Kidney (tissue), 14 donors: ENCODE measurements around the gene DCLRE1C. TPM values are rescaled to one million over a fixed set of nuclear protein-coding genes. Genes with fewer than 3 reads are reported as not detected.

ENCODE experiments used
- DNase-seq, 5 donors: peaks; one replicate each; pipeline ENCODE4 v3.0.0-alpha.2; 2013 to 2020
- FAIRE-seq: peaks from 2 replicates; lab custom pipeline; 2012; peaks lifted over from hg19 to GRCh38; lab: Jason Lieb, UNC
- H3K27ac ChIP-seq, 2 donors: one replicate each; pipeline ENCODE4 v1.7.0; 2013; ENCODE audit warnings: low read depth in 2 of 2, low read length in 2 of 2, inconsistent platforms in 1 of 2
- H3K27me3 ChIP-seq: one replicate; pipeline ENCODE4 v1.7.1; 2013; ENCODE audit warnings: low read length, inconsistent platforms; ENCODE audit not compliant: control insufficient read depth, insufficient read depth
- H3K36me3 ChIP-seq, 3 donors: one replicate each; pipeline versions ENCODE4 v1.7.0 to v1.7.1; 2013; ENCODE audit warnings: low read length in 3 of 3, control low read depth in 1 of 3, inconsistent platforms in 1 of 3; ENCODE audit not compliant: insufficient read depth in 3 of 3, control insufficient read depth in 2 of 3
- H3K4me1 ChIP-seq, 3 donors: one replicate each; pipeline versions ENCODE4 v1.7.0 to v1.7.1; 2013; ENCODE audit warnings: low read length in 3 of 3, inconsistent platforms in 1 of 3, low read depth in 1 of 3; ENCODE audit not compliant: control insufficient read depth in 2 of 3, insufficient read depth in 2 of 3
- H3K4me3 ChIP-seq, 3 donors: one replicate each; pipeline versions ENCODE4 v1.7.0 to v1.8.1; 2013; ENCODE audit warnings: low read length in 3 of 3, control low read depth in 1 of 3, inconsistent platforms in 1 of 3
- H3K9ac ChIP-seq, 3 donors: one replicate each; pipeline versions ENCODE4 v1.7.0 to v1.7.1; 2013; ENCODE audit warnings: low read length in 3 of 3, control low read depth in 1 of 3, inconsistent platforms in 1 of 3
- H3K9me3 ChIP-seq, 3 donors: one replicate each; pipeline versions ENCODE4 v1.7.0 to v1.7.1; 2013; ENCODE audit warnings: low read length in 3 of 3, control low read depth in 1 of 3, inconsistent platforms in 1 of 3; ENCODE audit not compliant: control insufficient read depth in 2 of 3, insufficient read depth in 1 of 3
- CTCF ChIP-seq: IDR thresholded peaks from 3 replicates; pipeline ENCODE4 v1.5.1; 2012; ENCODE audit warnings: mild to moderate bottlenecking, moderate library complexity, borderline replicate concordance; ENCODE audit not compliant: insufficient read depth; ENCODE audit errors: extremely low read depth
- intact Hi-C: fragments of 100-400 bp; cut with DNase I; formaldehyde crosslinking; loops from one replicate; pipeline ENCODE4 v1.11.1; 2022
- polyA plus RNA-seq: library from polyadenylated mRNA; stranded (reverse); fragments of 350-450 nt; fragmentation: Illumina TruSeq; extraction: RNeasy Lipid Tissue Mini Kit (QIAGEN cat#74804); gene quantifications from one replicate; pipeline ENCODE4 v1.2.3, GENCODE V29; 2014; ENCODE audit warnings: low read depth, low replicate concordance; ENCODE audit not compliant: insufficient read depth
- total RNA-seq: library from RNA; stranded (reverse); fragmentation: NEBNext Ultra II Directional; extraction: Animal tissue kit (Norgen Biotek cat#: 25700); gene quantifications from one replicate; pipeline ENCODE4 v1.2.1, GENCODE V29; 2021
- donor health status: control.
- donor health status: control.
- donor health status: control.
- donor health status: control.
- donor health status: control.
- donor health status: DM: yes; HTN: yes; CAD: no.
- donor health status: Normal renal cell carcinoma (clear cell type).

DCLRE1C gene
- total and polyA plus RNA-seq, 2 donors from 2014 or later, result 2.0 to 17.0 TPM

GRCh38 chr10:14930610-14931009, 23.3 kb downstream of the DCLRE1C start:
- H3K4me3 ChIP-seq, result no peak overlapping the region
- no peaks in the 10 kb centered on the region for H3K4me1 ChIP-seq
- intact Hi-C loops, result no loop called here
- DNase-seq (no peak), FAIRE-seq (no peak)
- no peaks in the 10 kb centered on the region for H3K9me3 ChIP-seq
- no peaks in the 10 kb centered on the region for H3K27me3 ChIP-seq
- H3K27ac ChIP-seq, result no peak overlapping the region
- peaks cover 7 to 17% (median 14%) of the 10 kb centered on the region in 3 donors for H3K36me3 ChIP-seq
- H3K9ac ChIP-seq, result no peak overlapping the region
- TF ChIP-seq CTCF, result no peak

- no peak overlapping the region for H3K9ac ChIP-seq
- intact Hi-C loops, result no loop called here
- H3K9me3 ChIP-seq, result no peaks in the 10 kb centered on the region
- no peak for DNase-seq
- no peaks in the 10 kb centered on the region for H3K4me1 ChIP-seq
- no peak overlapping the region for H3K4me3 ChIP-seq
- TF ChIP-seq CTCF, result no peak
- H3K27me3 ChIP-seq, result no peaks in the 10 kb centered on the region
- H3K27ac ChIP-seq, result no peak overlapping the region
- FAIRE-seq, result no peak
- H3K36me3 ChIP-seq, result peaks cover 7 to 14% (median 7%) of the 10 kb centered on the region in 3 donors
Measured at GRCh38 chr10:14926722-14927416, 27.0 kb downstream of the DCLRE1C start.

GRCh38 chr10:14926061-14926470, 27.8 kb downstream of the DCLRE1C start:
- no peak for FAIRE-seq
- Histone ChIP-seq H3K9me3 (no peaks in the 10 kb centered on the region), H3K4me3 (no peak overlapping the region), H3K4me1 (no peaks in the 10 kb centered on the region), H3K9ac (no peak overlapping the region), H3K27me3 (no peaks in the 10 kb centered on the region), H3K27ac (no peak overlapping the region), H3K36me3 (peaks cover 7 to 18% (median 14%) of the 10 kb centered on the region in 3 donors)
- no peak for TF ChIP-seq CTCF
- intact Hi-C loops, result no loop called here
- no peak for DNase-seq

GRCh38 chr10:14925268-14925667, 28.6 kb downstream of the DCLRE1C start:
- no peak for TF ChIP-seq CTCF
- Histone ChIP-seq H3K27me3 (no peaks in the 10 kb centered on the region), H3K27ac (no peak overlapping the region), H3K9me3 (no peaks in the 10 kb centered on the region), H3K4me1 (no peaks in the 10 kb centered on the region), H3K36me3 (peaks cover 7 to 18% (median 8%) of the 10 kb centered on the region in 3 donors), H3K4me3 (no peak overlapping the region), H3K9ac (no peak overlapping the region)
- DNase-seq (no peak), FAIRE-seq (no peak)
- intact Hi-C loops, result no loop called here
